Left ventricle myocardium superior (tissue), 1 donor: ENCODE results near the gene ANKRD11. TPM values are rescaled to one million over a fixed set of nuclear protein-coding genes. Genes with fewer than 3 reads are reported as not detected.

Source experiments
- ATAC-seq: fragments of 200-7000 bp; cut with Tn5 transposase; one replicate; pipeline ENCODE4 v1.9.1; 2020; ENCODE audit warnings: mild to moderate bottlenecking, moderate library complexity
- DNase-seq: peaks from one replicate; pipeline ENCODE4 v3.0.0-alpha.2; 2020
- intact Hi-C: fragments of 100-400 bp; cut with micrococcal nuclease; formaldehyde crosslinking; loops from one replicate; pipeline ENCODE4 v1.11.0; 2022
- total RNA-seq: library from RNA; stranded (reverse); fragmentation: NEBNext Ultra II Directional; extraction: Animal tissue kit (Norgen Biotek cat#: 25700); gene quantifications from one replicate; pipeline ENCODE4 v1.2.1, GENCODE V29; 2021
- donor health status: DM: no; HTN: yes; CAD: no; lungs with severe emphysema.

ANKRD11 gene
- total RNA-seq, 1 donor from 2014 or later, result 75.2 TPM

- intact Hi-C loops, result loop anchor here (10.0 kb wide), 1 partner anchor 137 kb away; no protein-coding TSS in a partner anchor
- no peak for ATAC-seq
- no peak for DNase-seq
These were observed 142.6 kb downstream of the ANKRD11 start for GRCh38 chr16:89347807-89348206.

- DNase-seq (peak; percentile 18), ATAC-seq (no peak)
- intact Hi-C loops, result loop anchor here (10.0 kb wide), 1 partner anchor 138 kb away; no protein-coding TSS in a partner anchor
These were observed 143.5 kb downstream of the ANKRD11 start for GRCh38 chr16:89346869-89347268.

GRCh38 chr16:89345642-89346150 lies 144.7 kb downstream of the ANKRD11 start:
- no peak for ATAC-seq
- intact Hi-C loops, result loop anchor here (10.0 kb wide), 1 partner anchor 139 kb away; no protein-coding TSS in a partner anchor
- DNase-seq, result no peak

GRCh38 chr16:89344846-89345611 lies 145.3 kb downstream of the ANKRD11 start:
- intact Hi-C loops, result loop anchor here (10.0 kb wide), 1 partner anchor 140 kb away; no protein-coding TSS in a partner anchor
- DNase-seq, result peak; percentile 32
- peak; percentile 53 for ATAC-seq

GRCh38 chr16:89344458-89344834 lies 145.9 kb downstream of the ANKRD11 start:
- peak; percentile 28 for DNase-seq
- intact Hi-C loops, result loop anchor here (10.0 kb wide), 1 partner anchor 140 kb away; no protein-coding TSS in a partner anchor
- ATAC-seq, result peak; percentile 34

GRCh38 chr16:89343501-89344457 lies 146.6 kb downstream of the ANKRD11 start:
- intact Hi-C loops, result loop anchor here (10.0 kb wide), 1 partner anchor 141 kb away; no protein-coding TSS in a partner anchor
- ATAC-seq (peak; percentile 34), DNase-seq (peak; percentile 38)

- intact Hi-C loops, result loop anchor here (10.0 kb wide), 1 partner anchor 143 kb away; no protein-coding TSS in a partner anchor
- ATAC-seq (no peak), DNase-seq (no peak)
These were observed 148.4 kb downstream of the ANKRD11 start for GRCh38 chr16:89341697-89342694.

GRCh38 chr16:89341279-89341678 lies 149.1 kb downstream of the ANKRD11 start:
- intact Hi-C loops, result loop anchor here (10.0 kb wide), 1 partner anchor 144 kb away; no protein-coding TSS in a partner anchor
- no peak for DNase-seq
- no peak for ATAC-seq

GRCh38 chr16:89338863-89339262 lies 151.5 kb downstream of the ANKRD11 start:
- ATAC-seq, result no peak
- peak; percentile 10 for DNase-seq
- intact Hi-C loops, result no loop called here

- peak; percentile 20 for DNase-seq
- ATAC-seq, result no peak
- intact Hi-C loops, result no loop called here
These were observed 152.4 kb downstream of the ANKRD11 start for GRCh38 chr16:89337965-89338364.

- DNase-seq (peak; percentile 50), ATAC-seq (peak; percentile 56)
- intact Hi-C loops, result no loop called here
These were observed 154.4 kb downstream of the ANKRD11 start for GRCh38 chr16:89335803-89336485.

- intact Hi-C loops, result loop anchor here (5.0 kb wide), 1 partner anchor 222 kb away; no protein-coding TSS in a partner anchor
- peak; percentile 25 for ATAC-seq
- DNase-seq, result peak; percentile 45
These were observed 155.2 kb downstream of the ANKRD11 start for GRCh38 chr16:89334988-89335802.

- intact Hi-C loops, result loop anchor here (5.0 kb wide), 1 partner anchor 223 kb away; no protein-coding TSS in a partner anchor
- peak; percentile 27 for DNase-seq
- peak; percentile 1 for ATAC-seq
These were observed 155.9 kb downstream of the ANKRD11 start for GRCh38 chr16:89334461-89334860.

- intact Hi-C loops, result loop anchor here (5.0 kb wide), 1 partner anchor 223 kb away; no protein-coding TSS in a partner anchor
- DNase-seq (no peak), ATAC-seq (no peak)
These were observed 156.3 kb downstream of the ANKRD11 start for GRCh38 chr16:89334050-89334449.

- ATAC-seq, result peak; percentile 82
- DNase-seq, result peak; percentile 31
- intact Hi-C loops, result loop anchor here (5.0 kb wide), 1 partner anchor 224 kb away; no protein-coding TSS in a partner anchor
These were observed 156.9 kb downstream of the ANKRD11 start for GRCh38 chr16:89333401-89334001.

- no peak for ATAC-seq
- intact Hi-C loops, result loop anchor here (5.0 kb wide), 1 partner anchor 224 kb away; no protein-coding TSS in a partner anchor
- peak; percentile 24 for DNase-seq
These were observed 157.5 kb downstream of the ANKRD11 start for GRCh38 chr16:89332902-89333245.
